DMS79 treated with DMSO at 0.1 percent for 48 hours (cell line): ENCODE data around the gene ZBTB42.
A peak's percentile ranks its signal among the peaks of the same experiment; 100 is the strongest.

Source experiments
- DNase-seq: peaks from one replicate; lab custom pipeline; 2025; lab: John Stamatoyannopoulos, UW

The ZBTB42 gene

GRCh38 chr14:104795781-104796686 lies 4.9 kb upstream of the ZBTB42 start:
- no peak for DNase-seq

GRCh38 chr14:104796687-104797081 lies 4.2 kb upstream of the ZBTB42 start:
- no peak for DNase-seq

GRCh38 chr14:104797115-104798044 lies 3.5 kb upstream of the ZBTB42 start:
- DNase-seq, result no peak

- no peak for DNase-seq
These were observed 2.3 kb upstream of the ZBTB42 start for GRCh38 chr14:104798300-104799243.

GRCh38 chr14:104799244-104800014 lies 1.5 kb upstream of the ZBTB42 start:
- no peak for DNase-seq

GRCh38 chr14:104800015-104800770 lies 708 bp upstream of the ZBTB42 start:
- DNase-seq, result peak; percentile 23

GRCh38 chr14:104801520-104802393 lies 856 bp downstream of the ZBTB42 start:
- DNase-seq, result no peak

- DNase-seq, result no peak
These were observed 1.7 kb downstream of the ZBTB42 start for GRCh38 chr14:104802394-104803184.

- DNase-seq, result no peak
These were observed 2.5 kb downstream of the ZBTB42 start for GRCh38 chr14:104803280-104803911.

GRCh38 chr14:104803912-104804410 lies 3.1 kb downstream of the ZBTB42 start:
- DNase-seq, result no peak

GRCh38 chr14:104804481-104805325 lies 3.8 kb downstream of the ZBTB42 start:
- DNase-seq, result no peak

GRCh38 chr14:104805326-104805678 lies 4.4 kb downstream of the ZBTB42 start:
- DNase-seq, result no peak

- DNase-seq, result no peak
These were observed 5.2 kb downstream of the ZBTB42 start for GRCh38 chr14:104805941-104806624.

- no peak for DNase-seq
These were observed 5.9 kb downstream of the ZBTB42 start for GRCh38 chr14:104806625-104807465.

GRCh38 chr14:104808456-104808855 lies 7.6 kb downstream of the ZBTB42 start:
- no peak for DNase-seq
